HFFc6 (cell line): ENCODE measurements around the gene CREBRF. TPM values are rescaled to one million over a fixed set of nuclear protein-coding genes. Genes with fewer than 3 reads are reported as not detected.
"Not testable (repeated sequence)": the region's sequence is repeated elsewhere in the genome, so short reads cannot be mapped to it uniquely, and the experiment has no call there.

ENCODE experiments used
- DNase-seq: peaks from one replicate; pipeline ENCODE4 v3.0.0-alpha.2; 2018
- H3K27ac Mint-ChIP-seq: 2 replicates; pipeline ENCODE4 v1.8.0; 2020; ENCODE audit warnings: mild to moderate bottlenecking, mixed read lengths
- H3K27me3 Mint-ChIP-seq: 2 replicates; pipeline ENCODE4 v1.8.0; 2021; ENCODE audit warnings: mild to moderate bottlenecking, moderate library complexity, mixed read lengths; ENCODE audit not compliant: insufficient read depth
- H3K36me3 Mint-ChIP-seq: 2 replicates; pipeline ENCODE4 v1.8.0; 2021; ENCODE audit warnings: low read depth, mixed read lengths
- H3K4me1 Mint-ChIP-seq: 2 replicates; pipeline ENCODE4 v1.8.0; 2020; ENCODE audit warnings: low read depth, mixed read lengths
- H3K4me3 Mint-ChIP-seq: 2 replicates; pipeline ENCODE4 v1.8.0; 2020; ENCODE audit warnings: mild to moderate bottlenecking, moderate library complexity, mixed read lengths
- H3K9me3 Mint-ChIP-seq: 2 replicates; pipeline ENCODE4 v1.8.0; 2020; ENCODE audit warnings: mild to moderate bottlenecking, mixed read lengths
- total RNA-seq, 6 experiments: library from RNA; stranded (reverse); fragmentation: NEBNext Ultra II Directional; extraction: Animal tissue kit (Norgen Biotek cat#: 25700); gene quantifications; 2 replicates in 1 of 6; 3 replicates in 5 of 6; pipeline ENCODE4 v1.2.3, GENCODE V29; 2021
- TF ChIP-seq, protein P1 (sequence below): fragments of 200-600 bp; sonication (generic); IDR thresholded peaks from 2 replicates; pipeline ENCODE4 v1.5.0; 2021; ENCODE audit warnings: antibody characterized with exemption, mild to moderate bottlenecking

Gene CREBRF
- total RNA-seq, 6 experiments from 2014 or later, result 8.7 to 15.3 (median 10.7) TPM

DNA sequence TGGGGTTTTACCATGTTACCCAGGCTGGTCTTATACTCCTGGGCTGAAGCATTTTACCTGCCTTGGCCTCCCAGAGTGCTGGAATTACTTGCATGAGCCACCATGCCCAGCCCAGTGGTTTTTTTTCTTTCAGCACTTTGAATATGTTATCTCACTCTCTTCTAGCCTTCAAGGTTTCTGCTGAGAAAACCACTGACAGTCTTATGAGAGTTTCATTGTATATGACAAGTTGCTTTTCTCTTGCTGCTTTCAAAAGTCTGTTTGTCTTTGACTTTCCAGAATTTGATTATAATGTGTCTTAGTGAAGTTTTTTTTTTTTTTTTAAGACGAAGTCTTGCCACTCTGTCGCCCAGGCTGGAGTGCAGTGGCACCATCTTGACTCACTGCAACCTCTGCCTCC, 45.1 kb downstream of the CREBRF start:
- Mint-ChIP-seq H3K4me1 (peaks cover 7% of the 10 kb centered on the region; the same call in 1 of the 2 replicates), H3K36me3 (peaks cover 12% of the 10 kb centered on the region), H3K27ac (no peak overlapping the region), H3K27me3 (no peaks in the 10 kb centered on the region), H3K4me3 (no peak overlapping the region), H3K9me3 (peaks cover 16% of the 10 kb centered on the region)
- TF ChIP-seq, protein P1, sequence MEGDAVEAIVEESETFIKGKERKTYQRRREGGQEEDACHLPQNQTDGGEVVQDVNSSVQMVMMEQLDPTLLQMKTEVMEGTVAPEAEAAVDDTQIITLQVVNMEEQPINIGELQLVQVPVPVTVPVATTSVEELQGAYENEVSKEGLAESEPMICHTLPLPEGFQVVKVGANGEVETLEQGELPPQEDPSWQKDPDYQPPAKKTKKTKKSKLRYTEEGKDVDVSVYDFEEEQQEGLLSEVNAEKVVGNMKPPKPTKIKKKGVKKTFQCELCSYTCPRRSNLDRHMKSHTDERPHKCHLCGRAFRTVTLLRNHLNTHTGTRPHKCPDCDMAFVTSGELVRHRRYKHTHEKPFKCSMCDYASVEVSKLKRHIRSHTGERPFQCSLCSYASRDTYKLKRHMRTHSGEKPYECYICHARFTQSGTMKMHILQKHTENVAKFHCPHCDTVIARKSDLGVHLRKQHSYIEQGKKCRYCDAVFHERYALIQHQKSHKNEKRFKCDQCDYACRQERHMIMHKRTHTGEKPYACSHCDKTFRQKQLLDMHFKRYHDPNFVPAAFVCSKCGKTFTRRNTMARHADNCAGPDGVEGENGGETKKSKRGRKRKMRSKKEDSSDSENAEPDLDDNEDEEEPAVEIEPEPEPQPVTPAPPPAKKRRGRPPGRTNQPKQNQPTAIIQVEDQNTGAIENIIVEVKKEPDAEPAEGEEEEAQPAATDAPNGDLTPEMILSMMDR, result no peak
- DNase-seq, result no peak

DNA sequence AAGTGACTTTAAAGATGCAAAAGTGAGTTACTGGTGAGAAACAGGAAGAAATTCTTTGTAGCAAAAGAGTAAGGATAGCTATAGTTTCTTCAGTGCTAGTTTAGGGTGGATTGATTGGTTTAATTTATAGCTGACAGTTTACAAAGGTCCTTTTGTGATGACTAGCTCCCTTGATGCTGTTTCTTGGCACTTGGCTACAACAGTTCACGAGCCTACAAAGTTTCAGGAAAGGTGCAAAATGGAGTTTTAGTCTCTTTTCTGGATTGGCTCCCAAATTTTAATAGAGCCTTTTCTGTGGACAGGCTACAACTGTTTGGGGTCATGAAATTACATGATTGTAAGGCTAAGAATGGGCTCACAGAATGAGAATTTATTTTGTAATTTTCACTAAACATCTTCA, 47.3 kb downstream of the CREBRF start:
- no peak for DNase-seq
- Mint-ChIP-seq H3K4me3 (no peak overlapping the region), H3K27ac (no peak overlapping the region), H3K36me3 (peaks cover 12% of the 10 kb centered on the region), H3K27me3 (no peaks in the 10 kb centered on the region), H3K9me3 (peaks cover 16% of the 10 kb centered on the region), H3K4me1 (peaks cover 1% of the 10 kb centered on the region)
- TF ChIP-seq, protein P1, result no peak

DNA sequence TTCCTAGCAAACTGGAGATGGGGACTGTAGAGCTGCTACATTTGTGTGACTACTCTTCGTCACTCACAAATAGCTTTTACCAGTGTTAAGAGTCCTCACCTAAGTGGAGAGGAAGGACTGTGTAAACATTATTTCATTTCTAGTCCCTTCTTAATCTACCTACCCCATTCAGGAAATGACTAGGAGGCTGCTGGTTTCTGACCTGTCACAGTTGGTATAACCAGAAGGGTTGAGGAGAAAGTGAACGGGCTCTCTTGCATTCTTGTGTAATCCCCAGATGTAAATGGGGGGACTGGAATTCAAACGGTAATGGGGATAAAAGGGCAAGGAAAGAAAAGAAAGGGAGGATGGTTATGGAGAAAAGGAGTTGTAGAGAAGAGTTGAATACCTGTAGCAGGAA, 52.8 kb downstream of the CREBRF start:
- Mint-ChIP-seq H3K4me3 (no peak overlapping the region), H3K9me3 (no peaks in the 10 kb centered on the region), H3K27ac (no peak overlapping the region), H3K27me3 (no peaks in the 10 kb centered on the region), H3K4me1 (peaks cover 10% of the 10 kb centered on the region), H3K36me3 (no peaks in the 10 kb centered on the region)
- DNase-seq, result no peak
- TF ChIP-seq, protein P1, result no peak

DNA sequence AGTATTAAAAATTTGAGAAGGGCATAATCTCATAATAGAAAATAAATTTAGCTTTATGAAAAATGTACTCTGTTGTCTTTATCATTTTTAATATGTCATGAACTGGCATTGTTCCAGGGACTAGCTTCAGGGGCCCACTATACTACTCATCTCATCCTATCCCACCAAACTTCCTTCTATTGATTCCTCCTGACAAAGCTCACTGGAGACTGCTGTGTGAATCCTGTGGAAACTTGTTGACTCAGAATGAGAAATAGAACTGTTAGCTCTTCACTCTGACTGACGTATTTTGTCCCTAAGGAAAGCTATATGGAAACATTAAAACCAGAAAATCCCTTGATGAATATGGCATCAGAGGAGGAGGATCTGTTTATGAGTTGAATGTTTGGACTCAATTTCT, 58.4 kb downstream of the CREBRF start:
- Mint-ChIP-seq H3K4me3 (no peak overlapping the region), H3K36me3 (peaks cover 7% of the 10 kb centered on the region; the same call in 1 of the 2 replicates), H3K27me3 (no peaks in the 10 kb centered on the region), H3K27ac (no peak overlapping the region), H3K9me3 (no peaks in the 10 kb centered on the region), H3K4me1 (no peaks in the 10 kb centered on the region)
- no peak for DNase-seq
- TF ChIP-seq, protein P1, result no peak

DNA sequence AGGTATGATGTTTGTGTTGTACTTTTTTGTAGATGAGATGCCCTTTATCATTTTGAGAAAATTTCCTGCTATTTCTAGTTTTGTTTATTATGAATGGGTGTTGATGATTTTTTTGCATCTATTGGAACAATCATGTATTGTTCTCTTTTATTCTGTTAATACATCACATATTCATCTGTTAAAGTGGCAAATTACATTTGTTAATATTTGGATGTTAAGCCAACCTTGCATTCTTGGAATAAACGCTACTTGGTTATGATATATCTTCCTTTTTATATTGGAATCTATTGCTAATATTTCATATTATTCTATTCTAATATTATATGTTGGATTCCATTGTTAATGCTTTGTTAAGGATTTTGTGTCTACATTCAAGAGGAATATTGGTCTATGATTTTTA, 63.6 kb downstream of the CREBRF start:
- no peak for DNase-seq
- peaks cover 18% of the 10 kb centered on the region; the same call in 1 of the 2 replicates for H3K36me3 Mint-ChIP-seq
- H3K27ac Mint-ChIP-seq, result no peak overlapping the region
- H3K9me3 Mint-ChIP-seq, result 0 out of 2 replicates have a peak, but pooled peaks cover 4% of the 10 kb centered on the region
- TF ChIP-seq, protein P1, result no peak
- H3K4me1 Mint-ChIP-seq, result no peaks in the 10 kb centered on the region
- no peak overlapping the region for H3K4me3 Mint-ChIP-seq
- no peaks in the 10 kb centered on the region for H3K27me3 Mint-ChIP-seq

DNA sequence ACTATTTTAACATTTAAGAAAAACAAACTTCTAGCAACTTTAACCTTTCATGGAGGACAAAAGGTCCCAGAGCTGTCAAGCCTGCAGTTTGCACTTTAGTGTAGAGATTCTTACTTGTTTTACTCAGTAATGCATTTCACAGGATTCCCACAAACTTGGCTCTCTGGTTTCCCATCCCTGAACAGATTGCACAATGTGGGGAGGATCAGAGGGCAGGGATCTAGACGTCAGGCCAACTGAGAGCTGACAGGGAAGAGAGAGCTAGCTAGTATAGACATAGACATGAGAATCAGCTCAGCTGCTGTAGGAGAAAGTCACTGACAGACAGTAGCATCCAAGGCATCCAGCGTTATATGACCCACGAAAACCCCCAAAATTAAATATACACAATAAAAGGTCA, 67.3 kb downstream of the CREBRF start:
- 0 out of 2 replicates have a peak, but pooled peaks cover 4% of the 10 kb centered on the region for H3K9me3 Mint-ChIP-seq
- H3K4me3 Mint-ChIP-seq, result no peak overlapping the region
- TF ChIP-seq, protein P1, result no peak
- H3K36me3 Mint-ChIP-seq, result peaks cover 22% of the 10 kb centered on the region; the same call in 1 of the 2 replicates
- H3K27ac Mint-ChIP-seq, result no peak overlapping the region; the same call in 1 of the 2 replicates
- no peaks in the 10 kb centered on the region for H3K4me1 Mint-ChIP-seq
- no peaks in the 10 kb centered on the region for H3K27me3 Mint-ChIP-seq
- DNase-seq, result no peak

DNA sequence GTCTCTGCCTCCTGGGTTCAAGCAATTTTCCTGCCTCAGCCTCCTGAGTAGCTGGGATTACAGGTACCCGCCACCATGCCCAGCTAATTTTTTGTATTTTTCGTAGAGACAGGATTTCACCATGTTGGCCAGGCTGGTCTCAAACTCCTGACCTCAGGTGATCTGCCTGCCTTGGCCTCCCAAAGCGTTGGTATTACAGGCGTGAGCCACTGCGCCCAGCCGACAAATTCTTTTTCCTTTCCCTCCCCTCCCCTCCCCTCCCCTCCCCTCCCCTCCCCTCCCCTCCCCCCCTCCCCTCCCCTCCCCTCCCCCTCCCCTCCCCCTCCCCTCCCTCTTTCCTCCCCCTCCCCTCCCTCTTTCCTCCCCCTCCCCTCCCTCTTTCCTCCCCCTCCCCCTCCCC, 76.0 kb downstream of the CREBRF start:
- H3K27me3 Mint-ChIP-seq, H3K36me3 Mint-ChIP-seq, H3K4me1 Mint-ChIP-seq, H3K4me3 Mint-ChIP-seq, H3K9me3 Mint-ChIP-seq, DNase-seq, H3K27ac Mint-ChIP-seq: not testable (repeated sequence)
